ENCODE data around the gene RGS6. TPM values are rescaled to one million over a fixed set of nuclear protein-coding genes. Genes with fewer than 3 reads are reported as not detected.

Gene RGS6
- total and polyA plus RNA-seq, 8 donors, result 0.06 to 0.47 (median 0.20) TPM; not detected in 1

DNA sequence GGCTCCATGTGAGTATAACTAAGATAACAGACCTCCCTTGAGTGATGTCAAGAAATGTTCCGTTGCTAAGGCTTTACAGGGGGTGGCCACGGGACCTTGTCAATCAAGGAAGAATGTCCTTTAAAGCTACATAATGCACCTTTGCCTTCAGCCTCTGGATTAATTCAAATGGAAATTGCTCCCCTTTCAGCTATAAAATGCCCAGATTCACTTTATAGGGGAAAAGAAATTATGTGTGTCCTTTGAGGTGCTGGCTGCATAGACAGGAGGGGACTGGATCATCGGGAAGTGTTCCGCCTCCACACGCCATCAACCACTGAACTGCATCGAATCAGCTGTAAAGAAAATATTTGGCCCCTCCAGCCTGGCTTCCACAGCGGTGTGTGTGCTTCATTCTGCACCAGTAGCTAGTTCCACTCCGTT is 546.3 kb downstream of the RGS6 start:
- no peak for DNase-seq
- no peak for TF ChIP-seq CTCF (IDR thresholded peaks at IDR 0.05)

DNA sequence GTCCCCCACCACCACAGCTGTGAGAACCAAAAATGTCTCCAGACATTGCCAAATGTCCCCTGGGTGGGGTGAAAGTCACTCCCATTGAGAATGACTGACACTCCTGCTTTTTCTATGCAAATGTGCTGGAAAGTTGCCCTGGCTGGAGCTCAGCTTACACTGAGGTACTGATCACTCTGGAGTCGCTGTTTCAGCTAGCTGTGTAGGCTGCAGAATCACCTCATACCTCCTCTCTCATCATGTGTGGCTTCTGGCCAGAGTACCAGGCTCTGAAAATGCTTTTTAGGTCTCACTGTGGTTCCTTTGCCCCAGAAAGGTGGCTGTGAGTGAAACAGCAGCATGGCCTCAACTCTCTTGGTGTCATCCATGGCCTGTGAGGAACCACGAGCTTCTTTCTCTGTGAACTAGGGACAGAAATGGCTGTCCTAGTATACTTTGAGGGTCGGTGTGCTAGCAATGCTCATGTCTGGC is 547.3 kb downstream of the RGS6 start:
- no peaks in the 10 kb centered on the region for H3K4me1 ChIP-seq
- ATAC-seq (no peak), DNase-seq (no peak), FAIRE-seq (no peak)
- H3K36me3 ChIP-seq, result no peaks in the 10 kb centered on the region
- no peaks in the 10 kb centered on the region for H3K9me3 ChIP-seq
- H3K27ac ChIP-seq, result no peak overlapping the region
- intact Hi-C loops (cut with DNase I), result no loop called here
- H3K4me3 ChIP-seq, result no peak overlapping the region
- no peak for TF ChIP-seq CTCF (IDR thresholded peaks at IDR 0.05)
- WGBS, 2 donors, result 39 to 52% methylated on average over 3 of the region's 3 CpGs
- no peaks in the 10 kb centered on the region for H3K27me3 ChIP-seq

More for the DNA sequence above, 546.3 kb downstream of the RGS6 start:
- no peak for ATAC-seq
- WGBS, 2 donors, result 57 to 59% methylated on average over 8 of the region's 8 CpGs
- no peaks in the 10 kb centered on the region for H3K36me3 ChIP-seq
- H3K4me3 ChIP-seq, result no peak overlapping the region
- no peak overlapping the region for H3K27ac ChIP-seq
- no peaks in the 10 kb centered on the region for H3K27me3 ChIP-seq
- no peaks in the 10 kb centered on the region for H3K9me3 ChIP-seq
- intact Hi-C loops (cut with DNase I), result no loop called here
- no peak for FAIRE-seq
- no peaks in the 10 kb centered on the region for H3K4me1 ChIP-seq

GRCh38 chr14:72480464-72481243 is 548.4 kb downstream of the RGS6 start:
- ATAC-seq, result no peak
- no peaks in the 10 kb centered on the region for H3K36me3 ChIP-seq
- no peak for TF ChIP-seq CTCF (IDR thresholded peaks at IDR 0.05)
- H3K4me1 ChIP-seq, result no peaks in the 10 kb centered on the region
- FAIRE-seq, result no peak
- intact Hi-C loops (cut with DNase I), result no loop called here
- no peaks in the 10 kb centered on the region for H3K27me3 ChIP-seq
- no peak overlapping the region for H3K4me3 ChIP-seq
- no peak overlapping the region for H3K27ac ChIP-seq
- H3K9me3 ChIP-seq, result no peaks in the 10 kb centered on the region
- no peak for DNase-seq
- 53 to 54% methylated on average over 13 of the region's 13 CpGs for WGBS, 2 donors

GRCh38 chr14:72483311-72483710 is 551.1 kb downstream of the RGS6 start:
- Histone ChIP-seq H3K36me3 (no peaks in the 10 kb centered on the region), H3K4me3 (no peak overlapping the region), H3K4me1 (no peaks in the 10 kb centered on the region), H3K9me3 (no peaks in the 10 kb centered on the region), H3K27me3 (no peaks in the 10 kb centered on the region), H3K27ac (no peak overlapping the region)
- no peak for ATAC-seq
- FAIRE-seq, result no peak
- intact Hi-C loops (cut with DNase I), result no loop called here
- WGBS, 2 donors, result 62 to 70% methylated on average over 3 of the region's 3 CpGs
- TF ChIP-seq CTCF (IDR thresholded peaks at IDR 0.05), result no peak
- no peak for DNase-seq

DNA sequence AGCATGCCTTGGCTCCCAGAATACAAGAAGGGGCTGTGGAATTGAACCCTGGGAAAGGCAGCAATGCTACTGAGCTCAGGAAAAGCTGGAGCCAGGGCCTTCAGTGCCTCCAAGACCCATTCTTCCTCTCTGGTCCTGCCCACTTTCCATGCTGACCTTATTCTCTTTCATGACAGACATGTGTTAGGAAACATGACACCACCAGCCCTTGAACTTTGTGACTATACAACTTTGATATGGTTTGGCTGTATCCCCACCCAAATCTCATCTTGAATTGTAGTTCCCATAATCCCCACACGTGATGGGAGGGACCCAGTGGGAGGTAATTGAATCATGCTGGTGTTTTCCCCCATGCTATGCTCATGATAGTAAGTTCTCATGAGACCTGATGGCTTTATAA is 553.5 kb downstream of the RGS6 start:
- WGBS, 2 donors, result 53 to 61% methylated on average over 1 of the region's 1 CpG
- no peak for TF ChIP-seq CTCF (IDR thresholded peaks at IDR 0.05)
- FAIRE-seq, result no peak
- no peak for DNase-seq
- no peak for ATAC-seq
- no peaks in the 10 kb centered on the region for H3K36me3 ChIP-seq
- H3K9me3 ChIP-seq, result no peaks in the 10 kb centered on the region
- no peaks in the 10 kb centered on the region for H3K27me3 ChIP-seq
- H3K27ac ChIP-seq, result no peak overlapping the region
- no peaks in the 10 kb centered on the region for H3K4me1 ChIP-seq
- no peak overlapping the region for H3K4me3 ChIP-seq
- intact Hi-C loops (cut with DNase I), result no loop called here

Measured in pancreas (tissue), 10 donors.